ENCODE measurements around the gene JMJD1C. TPM values are rescaled to one million over a fixed set of nuclear protein-coding genes. Genes with fewer than 3 reads are reported as not detected.
A peak's percentile ranks its signal among the peaks of the same experiment; 100 is the strongest.

Gene JMJD1C
- total and polyA plus RNA-seq, 4 experiments from 2014 or later, result 22.8 to 115 (median 84.5) TPM

GRCh38 chr10:63125459-63125858 is 340.3 kb downstream of the JMJD1C start:
- Mint-ChIP-seq H3K9me3 (peaks cover 0 to 3% (median 0%) of the 10 kb centered on the region in 8 donors), H3K4me1 (peaks cover 0 to 1% (median 0%) of the 10 kb centered on the region in 4 donors), H3K4me3 (no peak overlapping the region), H3K36me3 (no peaks in the 10 kb centered on the region), H3K27ac (no peak overlapping the region), H3K27me3 (peaks cover 2 to 10% of the 10 kb centered on the region in 2 donors)
- Histone ChIP-seq H3K4me3 (ENCODE audit: low read length in 2 of 2) (no peak overlapping the region), H3K4me1 (ENCODE audit: insufficient read depth, low read length) (no peaks in the 10 kb centered on the region), H3K27me3 (ENCODE audit: insufficient read depth, low read length) (no peaks in the 10 kb centered on the region), H3K27ac (ENCODE audit: low read depth, low read length) (no peak overlapping the region), H3K9me3 (ENCODE audit: control insufficient read depth in 1 of 2, low read length in 2 of 2) (no peaks in the 10 kb centered on the region), H3K36me3 (ENCODE audit: insufficient read depth, low read length) (no peaks in the 10 kb centered on the region)
- intact Hi-C loops (cut with micrococcal nuclease), result no loop called here
- no peak for DNase-seq
- POLR2A ChIA-PET (ENCODE audit: partially characterized antibody), result no interaction called here
- CTCF ChIA-PET (ENCODE audit: partially characterized antibody), result no interaction called here

- DNase-seq, result no peak
- Mint-ChIP-seq H3K27me3 (peaks cover 2 to 6% of the 10 kb centered on the region in 2 donors), H3K4me1 (peaks cover 0 to 1% (median 0%) of the 10 kb centered on the region in 4 donors), H3K9me3 (no peaks in the 10 kb centered on the region), H3K27ac (no peak overlapping the region), H3K4me3 (no peak overlapping the region), H3K36me3 (no peaks in the 10 kb centered on the region)
- no peaks in the 10 kb centered on the region for H3K36me3 ChIP-seq (ENCODE audit: insufficient read depth, low read length)
- no peaks in the 10 kb centered on the region for H3K4me1 ChIP-seq (ENCODE audit: insufficient read depth, low read length)
- ChIA-PET POLR2A (ENCODE audit: partially characterized antibody) (no interaction called here), CTCF (ENCODE audit: partially characterized antibody) (interaction anchor here (0.6 kb wide), 1 partner anchor 540 kb away, joined by 3 read pairs; no protein-coding TSS in a partner anchor)
- no peaks in the 10 kb centered on the region for H3K9me3 ChIP-seq (ENCODE audit: control insufficient read depth in 1 of 2, low read length in 2 of 2)
- intact Hi-C loops (cut with micrococcal nuclease), result no loop called here
- H3K27me3 ChIP-seq (ENCODE audit: insufficient read depth, low read length), result no peaks in the 10 kb centered on the region
- no peak overlapping the region for H3K27ac ChIP-seq (ENCODE audit: low read depth, low read length)
- H3K4me3 ChIP-seq (ENCODE audit: low read length in 2 of 2), result no peak overlapping the region
These were observed 341.9 kb downstream of the JMJD1C start for GRCh38 chr10:63123727-63124362.

- Histone ChIP-seq H3K36me3 (ENCODE audit: insufficient read depth, low read length) (no peaks in the 10 kb centered on the region), H3K4me3 (ENCODE audit: low read length in 2 of 2) (no peak overlapping the region), H3K27me3 (ENCODE audit: insufficient read depth, low read length) (no peaks in the 10 kb centered on the region), H3K4me1 (ENCODE audit: insufficient read depth, low read length) (no peaks in the 10 kb centered on the region), H3K27ac (ENCODE audit: low read depth, low read length) (no peak overlapping the region), H3K9me3 (ENCODE audit: control insufficient read depth in 1 of 2, low read length in 2 of 2) (no peaks in the 10 kb centered on the region)
- no peaks in the 10 kb centered on the region for H3K4me1 Mint-ChIP-seq
- H3K27ac Mint-ChIP-seq, result no peak overlapping the region
- H3K27me3 Mint-ChIP-seq, result peaks cover 1 to 6% of the 10 kb centered on the region in 2 donors
- H3K36me3 Mint-ChIP-seq, result no peaks in the 10 kb centered on the region
- H3K9me3 Mint-ChIP-seq, result no peaks in the 10 kb centered on the region
- no peak overlapping the region for H3K4me3 Mint-ChIP-seq
- POLR2A ChIA-PET (ENCODE audit: partially characterized antibody), result no interaction called here
- CTCF ChIA-PET (ENCODE audit: partially characterized antibody), result no interaction called here
- intact Hi-C loops (cut with micrococcal nuclease), result no loop called here
- DNase-seq, result no peak
These were observed 345.2 kb downstream of the JMJD1C start for GRCh38 chr10:63120554-63120953.

GRCh38 chr10:63119041-63119440 is 346.7 kb downstream of the JMJD1C start:
- H3K9me3 ChIP-seq (ENCODE audit: control insufficient read depth in 1 of 2, low read length in 2 of 2), result no peaks in the 10 kb centered on the region
- POLR2A ChIA-PET (ENCODE audit: partially characterized antibody), result no interaction called here
- no peaks in the 10 kb centered on the region for H3K36me3 Mint-ChIP-seq

More at GRCh38 chr10:63119041-63119440, 346.7 kb downstream of the JMJD1C start:
- no peaks in the 10 kb centered on the region for H3K4me1 Mint-ChIP-seq
- H3K27ac ChIP-seq (ENCODE audit: low read depth, low read length), result no peak overlapping the region
- DNase-seq, result no peak
- no peaks in the 10 kb centered on the region for H3K4me1 ChIP-seq (ENCODE audit: insufficient read depth, low read length)
- CTCF ChIA-PET (ENCODE audit: partially characterized antibody), result no interaction called here
- no peaks in the 10 kb centered on the region for H3K36me3 ChIP-seq (ENCODE audit: insufficient read depth, low read length)
- H3K27ac Mint-ChIP-seq, result no peak overlapping the region
- H3K27me3 Mint-ChIP-seq, result peaks cover 1 to 4% of the 10 kb centered on the region in 2 donors
- H3K4me3 Mint-ChIP-seq, result no peak overlapping the region
- H3K9me3 Mint-ChIP-seq, result no peaks in the 10 kb centered on the region
- H3K4me3 ChIP-seq (ENCODE audit: low read length in 2 of 2), result no peak overlapping the region
- intact Hi-C loops (cut with micrococcal nuclease), result no loop called here
- H3K27me3 ChIP-seq (ENCODE audit: insufficient read depth, low read length), result no peaks in the 10 kb centered on the region

Small RNAs within 50 kb of the gene (microRNA-seq; reads per million reads assigned to microRNA genes)
- 3.1 reads per million, percentile 13 among the genes with 10 or more reads in this experiment for gene MIR1296 (ENCODE audit: borderline microRNAs expressed, borderline number of aligned reads, borderline replicate concordance)

Other genes with a start within 250 kb of the JMJD1C start
- 10 to 100 TPM; 17.4 to 20.1 TPM for gene REEP3, start 55.4 kb upstream of the JMJD1C start, total RNA-seq
- 10 to 100 TPM; 15.3 to 23.8 TPM for gene REEP3, start 55.4 kb upstream of the JMJD1C start, polyA plus RNA-seq

All from CD4-positive, alpha-beta memory T cell (primary cell).